RWPE1 (cell line): ENCODE results near the gene TTC12.

ENCODE experiments used
- CTCF ChIA-PET: fragments of 350-600 bp; sonication (Branson Sonifier 250); formaldehyde crosslinking; extraction: SDS; loops from one replicate; lab custom pipeline; 2021; lab: Yijun Ruan, JAX
- POLR2A ChIA-PET: fragments of 400-600 bp; formaldehyde crosslinking; extraction: SDS; loops from one replicate; lab custom pipeline; 2020; ENCODE audit warnings: antibody characterized with exemption; ENCODE audit not compliant: low non-redundant PET; lab: Yijun Ruan, JAX
- DNase-seq: peaks from one replicate; pipeline ENCODE4 v3.0.0; 2012; ENCODE audit warnings: low spot score
- H3K27ac ChIP-seq: fragments of 450-650 bp; 2 replicates; pipeline ENCODE4 v1.5.1; 2017
- TF ChIP-seq, protein P1 (sequence below): fragments of 450-650 bp; conservative IDR thresholded peaks from 2 replicates; pipeline ENCODE4 v1.5.1; 2017; ENCODE audit warnings: low read depth, mild to moderate bottlenecking

Gene TTC12

DNA sequence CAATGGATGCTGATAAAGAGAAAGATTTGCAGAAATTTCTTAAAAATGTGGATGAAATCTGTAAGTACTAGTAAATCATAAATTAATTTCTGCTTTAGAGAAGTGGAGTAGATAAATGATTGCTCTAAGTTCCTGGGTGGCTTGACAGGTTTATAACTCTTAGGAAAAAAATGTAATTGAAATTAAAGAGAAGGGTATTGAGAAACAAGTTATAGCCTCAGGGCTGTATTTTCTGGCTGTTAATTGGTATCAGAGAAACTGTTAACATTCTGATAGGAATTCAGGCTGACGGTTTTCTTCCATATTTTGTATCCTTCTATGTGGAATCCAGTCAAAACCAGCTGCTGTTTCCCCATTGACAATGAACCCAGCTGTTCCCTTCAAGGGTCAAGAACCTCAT is 1.9 kb downstream of the TTC12 start:
- H3K27ac ChIP-seq, result no peak overlapping the region
- TF ChIP-seq, protein P1, sequence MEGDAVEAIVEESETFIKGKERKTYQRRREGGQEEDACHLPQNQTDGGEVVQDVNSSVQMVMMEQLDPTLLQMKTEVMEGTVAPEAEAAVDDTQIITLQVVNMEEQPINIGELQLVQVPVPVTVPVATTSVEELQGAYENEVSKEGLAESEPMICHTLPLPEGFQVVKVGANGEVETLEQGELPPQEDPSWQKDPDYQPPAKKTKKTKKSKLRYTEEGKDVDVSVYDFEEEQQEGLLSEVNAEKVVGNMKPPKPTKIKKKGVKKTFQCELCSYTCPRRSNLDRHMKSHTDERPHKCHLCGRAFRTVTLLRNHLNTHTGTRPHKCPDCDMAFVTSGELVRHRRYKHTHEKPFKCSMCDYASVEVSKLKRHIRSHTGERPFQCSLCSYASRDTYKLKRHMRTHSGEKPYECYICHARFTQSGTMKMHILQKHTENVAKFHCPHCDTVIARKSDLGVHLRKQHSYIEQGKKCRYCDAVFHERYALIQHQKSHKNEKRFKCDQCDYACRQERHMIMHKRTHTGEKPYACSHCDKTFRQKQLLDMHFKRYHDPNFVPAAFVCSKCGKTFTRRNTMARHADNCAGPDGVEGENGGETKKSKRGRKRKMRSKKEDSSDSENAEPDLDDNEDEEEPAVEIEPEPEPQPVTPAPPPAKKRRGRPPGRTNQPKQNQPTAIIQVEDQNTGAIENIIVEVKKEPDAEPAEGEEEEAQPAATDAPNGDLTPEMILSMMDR, result no peak
- DNase-seq, result peak; percentile 21
- ChIA-PET POLR2A (no interaction called here), CTCF (no interaction called here)

DNA sequence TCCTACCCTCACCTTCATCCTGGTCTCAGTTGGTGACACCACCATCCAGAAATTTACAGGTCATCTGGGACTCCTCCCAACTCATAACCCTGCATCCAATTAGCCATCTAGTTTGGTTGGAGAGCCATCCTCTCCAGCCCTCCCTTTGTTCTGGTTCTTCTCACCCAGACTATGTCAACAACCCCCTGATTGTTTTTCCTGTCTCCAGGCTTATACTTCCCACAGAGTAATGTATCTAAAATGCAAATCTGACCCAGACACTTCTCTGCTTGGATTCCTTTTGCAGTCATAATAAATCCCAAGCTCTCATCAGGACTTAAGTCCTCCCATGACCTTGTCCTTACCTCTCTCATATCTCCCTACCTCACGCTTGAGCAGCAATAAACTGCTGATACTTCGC is 3.0 kb downstream of the TTC12 start:
- TF ChIP-seq, protein P1, result no peak
- CTCF ChIA-PET, result interaction anchor here (0.7 kb wide), 1 partner anchor 238 kb away, joined by 3 read pairs; no protein-coding TSS in a partner anchor
- DNase-seq, result no peak
- POLR2A ChIA-PET, result no interaction called here
- no peak overlapping the region for H3K27ac ChIP-seq

DNA sequence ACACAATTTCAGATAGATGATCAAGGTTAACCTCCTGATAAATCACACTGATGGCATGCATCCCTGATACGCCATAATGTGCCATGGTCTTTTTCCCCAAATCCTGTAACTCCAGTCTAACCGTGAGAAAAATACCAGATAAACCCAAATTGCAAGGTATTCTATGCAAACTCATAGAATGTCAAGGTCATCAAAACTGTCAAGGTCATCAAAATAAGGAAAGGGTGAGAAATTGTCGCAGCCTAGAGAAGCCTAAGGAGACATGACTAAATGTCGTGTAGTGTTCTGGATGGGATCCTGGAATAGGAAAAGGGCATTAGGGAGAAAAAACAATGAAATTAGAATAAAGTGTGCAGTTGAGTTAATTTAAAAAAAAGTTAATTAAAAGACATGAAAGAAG is 4.7 kb downstream of the TTC12 start:
- CTCF ChIA-PET, result no interaction called here
- POLR2A ChIA-PET, result no interaction called here
- no peak for DNase-seq

DNA sequence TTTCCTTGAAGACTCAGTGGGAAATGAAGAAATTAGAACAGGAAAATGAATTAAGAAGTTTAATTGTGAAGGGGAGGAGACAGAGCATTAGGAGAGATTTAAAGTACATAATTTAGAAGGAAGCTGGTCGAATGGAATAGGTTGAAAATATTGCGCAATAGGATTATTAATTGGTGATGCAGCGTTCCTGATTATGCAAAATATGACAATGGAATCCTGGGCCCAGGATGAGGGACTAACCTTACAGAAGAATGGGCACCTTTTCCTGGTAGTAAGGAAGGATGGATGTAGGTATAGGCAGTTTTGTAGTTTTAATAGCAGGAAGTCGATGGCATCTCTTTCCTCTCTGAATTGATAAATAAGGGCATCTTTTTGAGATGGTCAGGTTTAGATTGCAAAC is 7.8 kb downstream of the TTC12 start:
- ChIA-PET POLR2A (no interaction called here), CTCF (no interaction called here)
- no peak overlapping the region for H3K27ac ChIP-seq
- no peak for DNase-seq
- TF ChIP-seq, protein P1, result no peak

More for the DNA sequence above, 4.7 kb downstream of the TTC12 start:
- TF ChIP-seq, protein P1, result no peak
- no peak overlapping the region for H3K27ac ChIP-seq

DNA sequence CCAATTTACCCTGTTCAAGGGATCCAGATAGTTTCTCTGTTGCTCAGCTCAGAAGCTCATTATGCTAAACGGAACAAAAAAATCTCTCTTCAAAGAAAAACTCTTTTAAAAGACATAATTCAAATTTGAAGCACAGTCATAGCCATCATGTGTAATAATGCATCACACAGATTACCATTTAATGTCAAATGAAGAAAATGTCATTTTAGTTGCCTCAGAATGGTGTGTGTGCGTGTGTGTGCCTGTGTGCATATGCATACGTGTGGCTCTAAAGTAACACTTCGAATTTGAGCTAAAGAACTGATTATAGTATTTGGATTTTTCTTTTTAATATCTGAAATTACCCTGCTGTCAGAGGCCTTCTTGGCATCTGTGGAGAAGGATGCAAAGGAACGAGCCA is 9.9 kb downstream of the TTC12 start:
- POLR2A ChIA-PET, result no interaction called here
- no peak overlapping the region for H3K27ac ChIP-seq
- DNase-seq, result no peak
- CTCF ChIA-PET, result interaction anchor here (0.7 kb wide), 1 partner anchor 472 kb away, joined by 3 read pairs; no protein-coding TSS in a partner anchor
- TF ChIP-seq, protein P1, result no peak

DNA sequence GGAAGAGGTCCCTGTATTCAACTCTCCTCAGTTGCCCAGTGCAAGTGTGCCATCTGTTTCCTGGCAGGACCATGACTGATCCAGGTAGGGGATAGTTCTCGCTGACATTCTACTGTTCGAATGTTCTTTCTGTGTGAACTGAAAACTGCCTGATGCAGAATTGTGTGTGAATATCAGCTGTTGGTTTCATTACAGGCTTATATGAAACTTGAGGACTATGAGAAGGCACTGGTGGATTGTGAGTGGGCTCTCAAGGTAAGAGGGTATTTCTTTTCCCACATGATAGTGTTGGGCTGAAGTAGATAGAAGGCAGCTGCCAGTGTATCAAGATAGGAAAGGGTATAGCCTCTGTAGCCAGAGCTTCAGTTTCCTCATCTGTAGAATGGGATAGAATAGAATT is 15.3 kb downstream of the TTC12 start:
- ChIA-PET CTCF (no interaction called here), POLR2A (no interaction called here)
- DNase-seq, result no peak
- H3K27ac ChIP-seq, result no peak overlapping the region
- TF ChIP-seq, protein P1, result no peak

DNA sequence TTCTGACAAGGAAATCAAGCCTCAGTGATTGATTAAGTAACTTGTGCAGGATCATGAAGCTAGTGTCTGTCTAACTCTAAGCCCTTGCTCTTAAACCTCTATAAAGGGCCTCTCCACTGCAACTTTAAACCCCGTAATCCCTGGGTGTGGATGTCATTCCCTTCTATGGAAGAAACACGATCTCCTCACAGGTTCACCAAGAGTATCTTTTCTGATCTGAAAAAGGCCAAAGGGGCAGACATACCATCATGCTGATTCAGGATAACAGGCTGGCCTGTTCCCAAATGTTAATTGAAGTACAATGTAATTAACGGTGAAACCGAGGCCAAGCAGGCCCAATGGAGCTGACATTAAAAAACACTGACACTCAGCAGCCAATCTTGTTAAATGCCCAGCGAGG is 17.1 kb downstream of the TTC12 start:
- ChIA-PET CTCF (no interaction called here), POLR2A (no interaction called here)
- no peak overlapping the region for H3K27ac ChIP-seq
- TF ChIP-seq, protein P1, result no peak
- no peak for DNase-seq
